HG03558 (cell line): ENCODE measurements around the gene TSPAN16.

Experiments
- ATAC-seq: cut with Tn5 transposase; IDR thresholded peaks from one replicate; pipeline ENCODE4 v1.9.1; 2021; ENCODE audit warnings: moderate number of reproducible peaks; ENCODE audit not compliant: unreplicated experiment; ENCODE audit errors: extremely low read depth

The TSPAN16 gene

GRCh38 chr19:11295665-11296245 lies at the start of gene TSPAN16:
TSPAN16 (plus strand) TSS chr19:11296160; CDS start chr19:11296298, 138 bp downstream.
- no peak for ATAC-seq

GRCh38 chr19:11246941-11247340 lies 49.0 kb upstream of the TSPAN16 start:
- no peak for ATAC-seq

GRCh38 chr19:11247391-11247790 lies 48.6 kb upstream of the TSPAN16 start:
- ATAC-seq = no peak

- ATAC-seq = no peak
Observed at GRCh38 chr19:11247934-11248333, 48.0 kb upstream of the TSPAN16 start.

- ATAC-seq = no peak
Observed at GRCh38 chr19:11248852-11249251, 47.1 kb upstream of the TSPAN16 start.

GRCh38 chr19:11251217-11251616 lies 44.7 kb upstream of the TSPAN16 start:
- ATAC-seq = no peak

GRCh38 chr19:11251650-11252314 lies 44.2 kb upstream of the TSPAN16 start:
- ATAC-seq = no peak

- ATAC-seq = no peak
Observed at GRCh38 chr19:11252665-11253355, 43.1 kb upstream of the TSPAN16 start.

GRCh38 chr19:11254666-11255065 lies 41.3 kb upstream of the TSPAN16 start:
- ATAC-seq = no peak

GRCh38 chr19:11256189-11256588 lies 39.8 kb upstream of the TSPAN16 start:
- no peak for ATAC-seq

GRCh38 chr19:11257846-11258380 lies 38.0 kb upstream of the TSPAN16 start:
- ATAC-seq = no peak

GRCh38 chr19:11260996-11261395 lies 35.0 kb upstream of the TSPAN16 start:
- no peak for ATAC-seq

GRCh38 chr19:11261431-11261970 lies 34.5 kb upstream of the TSPAN16 start:
- no peak for ATAC-seq

GRCh38 chr19:11261971-11262839 lies 33.8 kb upstream of the TSPAN16 start, which contains the start of gene DOCK6:
DOCK6 (minus strand) TSS chr19:11262524; CDS start chr19:11262440, 84 bp downstream.
- ATAC-seq = no peak

GRCh38 chr19:11263726-11264125 lies 32.2 kb upstream of the TSPAN16 start:
- no peak for ATAC-seq

- ATAC-seq = no peak
Observed at GRCh38 chr19:11264452-11265176, 31.3 kb upstream of the TSPAN16 start.

GRCh38 chr19:11265177-11265784 lies 30.7 kb upstream of the TSPAN16 start:
- ATAC-seq = no peak

GRCh38 chr19:11265785-11266236 lies 30.1 kb upstream of the TSPAN16 start:
- ATAC-seq = no peak
